Activated effector memory CD4-positive, alpha-beta T cell treated with anti-CD3 and anti-CD28 coated beads, Interleukin-2, amount 50 U/mL, for 16 hours (primary cell): ENCODE results near the gene ANKRD13A.
A peak's percentile ranks its signal among the peaks of the same experiment; 100 is the strongest.
"Not testable (repeated sequence)": the region's sequence is repeated elsewhere in the genome, so short reads cannot be mapped to it uniquely, and the experiment has no call there.

Experiments
- DNase-seq: peaks from one replicate; pipeline ENCODE4 v3.0.0-alpha.2; 2020

The ANKRD13A gene

GRCh38 chr12:110008681-110009398 is 9.6 kb downstream of the ANKRD13A start:
- DNase-seq, result not testable (repeated sequence)

- no peak for DNase-seq
Observed at GRCh38 chr12:110010853-110011723, 11.9 kb downstream of the ANKRD13A start.

- DNase-seq, result peak; percentile 69
Observed at GRCh38 chr12:110012137-110012536, 12.9 kb downstream of the ANKRD13A start.

DNA sequence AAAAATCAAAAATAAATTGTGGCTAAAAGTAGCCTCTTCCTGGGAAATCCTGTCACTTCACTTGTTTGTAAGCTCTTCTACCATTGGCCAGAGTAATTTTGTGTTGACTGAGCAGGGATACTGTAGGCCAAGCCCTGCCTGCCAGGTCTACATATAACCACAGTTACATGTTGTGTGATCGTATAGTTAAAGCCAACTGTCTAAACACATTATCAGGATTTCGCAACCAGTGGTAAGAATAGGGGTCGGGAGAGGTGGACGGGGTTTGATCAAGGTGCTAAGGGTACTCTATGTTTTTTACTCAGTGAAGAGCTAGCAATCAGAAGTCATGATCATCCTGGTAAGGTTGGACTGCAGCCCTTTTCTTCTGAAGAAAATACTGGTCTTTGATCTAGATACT is 13.4 kb downstream of the ANKRD13A start:
- no peak for DNase-seq

DNA sequence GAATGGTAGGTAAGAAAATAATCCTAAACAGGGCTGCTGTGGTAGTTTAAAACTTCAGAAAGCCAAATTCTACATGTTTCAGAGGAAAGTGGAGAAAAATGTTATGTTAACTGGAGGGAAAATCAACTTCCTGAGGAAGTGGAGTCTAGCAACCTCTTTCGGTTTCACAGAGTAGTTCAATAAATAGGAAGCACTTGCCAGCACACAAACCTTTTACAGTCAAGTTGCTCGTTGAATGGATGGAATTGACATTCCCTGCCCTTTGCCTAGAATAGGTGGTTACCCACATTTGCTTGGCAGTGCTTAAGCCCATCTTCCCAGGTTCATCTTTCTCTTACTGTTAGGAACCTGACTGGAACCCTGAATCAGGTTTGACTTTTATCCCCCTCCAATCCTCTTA is 15.9 kb downstream of the ANKRD13A start:
- no peak for DNase-seq

DNA sequence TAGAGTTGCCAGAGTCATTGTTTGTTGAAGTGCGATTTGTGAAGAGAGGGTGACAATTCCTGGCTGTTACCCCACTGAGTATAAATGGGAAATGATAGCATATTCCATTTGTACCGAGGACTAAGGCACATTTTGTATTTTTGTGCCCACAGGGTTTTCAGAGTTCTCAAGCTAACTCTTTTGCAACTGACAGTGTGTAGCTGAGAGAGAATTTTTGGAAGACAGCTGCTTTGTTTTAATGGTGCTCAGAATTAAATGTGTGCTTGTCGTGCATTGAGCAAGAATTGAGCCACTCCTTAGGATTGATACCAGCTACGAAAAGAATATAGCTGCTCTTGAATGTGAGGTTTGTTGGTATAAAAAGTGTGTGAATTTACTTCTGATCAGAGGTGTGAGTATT is 21.7 kb downstream of the ANKRD13A start:
- no peak for DNase-seq

- no peak for DNase-seq
Observed at GRCh38 chr12:110023059-110023980, 24.1 kb downstream of the ANKRD13A start.

DNA sequence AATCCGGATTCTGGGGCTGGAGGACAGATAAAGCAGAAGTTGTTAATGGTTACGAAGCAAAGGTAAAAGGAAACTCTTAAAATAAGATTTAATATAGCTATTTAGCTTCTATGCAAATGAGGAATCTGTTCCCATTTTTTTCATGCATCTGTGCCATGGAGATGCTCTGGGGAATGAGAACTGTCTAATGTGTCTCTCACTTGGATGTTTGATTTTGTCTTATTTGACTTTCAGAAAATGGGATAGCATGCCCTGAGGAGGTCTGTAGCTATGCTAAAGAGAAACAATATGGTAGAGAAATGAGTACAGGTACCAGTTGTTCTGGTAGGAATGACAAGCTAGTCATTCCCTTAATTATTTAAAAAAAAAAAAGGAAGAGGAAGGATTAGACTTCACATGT is 24.8 kb downstream of the ANKRD13A start:
- no peak for DNase-seq

DNA sequence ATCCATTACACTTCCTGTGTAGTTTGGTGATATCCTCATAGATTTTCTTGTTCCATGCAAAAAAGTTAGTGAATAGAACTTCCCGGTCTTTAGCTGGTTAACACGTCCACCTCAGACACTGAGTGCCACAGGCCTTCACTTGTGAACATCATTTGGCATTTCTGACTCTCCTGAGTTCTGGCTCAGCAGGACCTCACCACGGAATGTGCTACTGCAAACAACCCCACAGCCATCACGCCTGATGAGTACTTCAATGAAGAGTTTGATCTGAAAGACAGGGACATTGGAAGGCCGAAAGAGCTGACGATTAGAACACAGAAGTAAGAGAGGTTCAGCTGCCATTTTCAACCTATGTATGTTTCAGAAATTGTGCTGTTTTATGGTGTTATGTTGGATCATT is 29.1 kb downstream of the ANKRD13A start:
- no peak for DNase-seq

DNA sequence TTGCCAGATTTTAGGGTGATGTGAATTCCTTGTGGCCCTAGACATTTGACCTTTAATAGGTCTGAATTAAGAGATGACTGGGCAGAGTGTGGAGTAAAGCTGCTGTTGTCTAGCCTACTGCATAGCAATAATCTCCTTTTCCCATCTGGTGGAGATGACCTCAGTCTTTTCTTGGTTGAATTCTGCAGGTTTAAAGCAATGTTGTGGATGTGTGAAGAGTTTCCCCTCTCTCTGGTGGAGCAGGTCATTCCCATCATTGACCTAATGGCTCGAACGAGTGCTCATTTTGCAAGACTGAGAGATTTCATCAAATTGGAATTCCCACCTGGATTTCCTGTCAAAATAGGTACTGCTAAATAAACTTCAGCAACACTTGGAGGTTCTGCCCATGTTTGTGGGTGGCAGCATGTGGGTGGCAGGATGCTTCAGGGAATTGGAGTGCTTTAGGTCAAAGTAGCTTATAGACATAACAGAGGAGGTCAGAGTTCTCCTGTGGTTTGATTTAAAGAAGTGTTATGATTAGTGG is 30.1 kb downstream of the ANKRD13A start:
- no peak for DNase-seq

- no peak for DNase-seq
Observed at GRCh38 chr12:110033888-110034287, 34.7 kb downstream of the ANKRD13A start.

DNA sequence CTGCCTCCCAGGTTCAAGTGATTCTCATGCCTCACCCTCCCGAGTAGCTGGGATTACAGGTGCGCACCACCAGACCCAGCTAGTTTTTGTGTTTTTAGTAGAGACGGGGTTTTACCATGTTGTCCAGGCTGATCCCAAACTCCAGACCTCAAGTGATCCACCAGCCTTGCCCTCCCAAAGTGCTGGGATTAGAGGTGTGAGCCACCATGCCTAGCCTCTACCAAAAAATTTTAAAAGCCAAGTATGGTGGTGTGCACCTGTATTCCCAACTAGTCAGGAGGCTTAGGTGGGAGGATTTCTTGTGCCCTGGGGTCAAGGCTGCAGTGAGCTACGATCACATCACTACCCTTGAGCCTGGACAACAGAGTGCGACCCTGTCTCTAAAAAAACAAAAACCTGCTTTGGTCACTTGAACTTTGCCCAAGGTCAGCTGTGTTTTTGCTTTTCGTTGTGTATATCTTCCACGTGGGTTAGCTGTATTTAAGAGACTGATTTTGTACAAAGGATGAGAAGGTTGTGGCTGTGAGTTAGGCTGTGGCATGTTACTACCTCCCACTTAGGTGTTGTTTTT is 36.4 kb downstream of the ANKRD13A start:
- no peak for DNase-seq

GRCh38 chr12:110037315-110037714 is 38.1 kb downstream of the ANKRD13A start:
- DNase-seq, result no peak

- DNase-seq, result no peak
Observed at GRCh38 chr12:110038741-110039084, 39.5 kb downstream of the ANKRD13A start.

DNA sequence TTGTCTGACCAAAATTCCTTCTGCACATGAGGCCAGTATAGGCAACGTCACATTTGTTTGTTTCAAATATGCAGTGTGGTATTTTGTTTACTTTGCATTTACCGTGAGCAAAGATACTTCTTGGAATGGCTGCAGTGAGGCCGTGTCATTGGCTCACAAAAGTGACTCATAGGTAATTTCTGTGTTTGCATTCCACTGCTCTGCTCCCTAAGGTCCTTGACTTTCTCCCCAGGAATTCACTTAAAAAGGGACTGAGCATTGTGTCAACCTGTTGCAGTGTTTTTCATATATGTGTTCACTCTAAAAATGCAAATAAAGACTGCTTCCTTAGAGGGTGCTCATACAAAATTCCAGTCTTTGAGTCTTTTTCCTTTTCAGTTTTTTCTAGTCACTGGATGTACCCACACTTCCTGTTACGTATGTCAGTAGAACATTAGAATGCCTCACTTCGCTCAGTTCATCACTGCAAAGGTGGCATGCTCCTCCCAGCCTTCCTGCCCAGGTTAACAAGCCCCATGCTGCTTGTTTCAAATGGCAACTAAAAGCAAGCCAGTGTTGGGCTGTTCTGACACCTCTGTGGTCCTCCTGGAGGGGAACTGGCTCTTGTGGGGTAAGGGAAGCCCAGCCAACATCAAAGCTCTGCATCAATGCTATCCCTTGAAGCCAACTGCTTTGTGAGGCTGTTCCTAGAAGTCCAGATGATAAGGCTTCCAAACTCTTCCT is 40.0 kb downstream of the ANKRD13A start:
- peak; percentile 68 for DNase-seq

DNA sequence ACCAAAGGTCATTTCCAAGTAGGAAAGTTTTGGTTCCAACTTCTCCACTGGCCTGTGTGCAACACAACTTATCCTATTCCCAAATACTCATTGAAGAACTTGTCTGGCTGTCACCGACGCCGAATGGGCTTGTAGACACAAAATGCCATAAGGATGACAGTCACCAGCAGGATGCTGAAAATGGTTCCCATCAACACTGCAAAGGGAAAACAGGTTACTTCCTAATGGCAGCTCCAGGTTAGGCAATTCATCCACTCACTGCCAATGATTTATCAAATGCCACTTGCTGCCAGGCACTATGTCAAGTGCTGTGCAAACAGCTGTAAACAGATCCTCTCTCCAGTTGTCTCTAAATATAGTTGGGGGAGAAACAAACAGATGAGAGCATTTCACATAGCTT is 43.0 kb downstream of the ANKRD13A start:
- no peak for DNase-seq

DNA sequence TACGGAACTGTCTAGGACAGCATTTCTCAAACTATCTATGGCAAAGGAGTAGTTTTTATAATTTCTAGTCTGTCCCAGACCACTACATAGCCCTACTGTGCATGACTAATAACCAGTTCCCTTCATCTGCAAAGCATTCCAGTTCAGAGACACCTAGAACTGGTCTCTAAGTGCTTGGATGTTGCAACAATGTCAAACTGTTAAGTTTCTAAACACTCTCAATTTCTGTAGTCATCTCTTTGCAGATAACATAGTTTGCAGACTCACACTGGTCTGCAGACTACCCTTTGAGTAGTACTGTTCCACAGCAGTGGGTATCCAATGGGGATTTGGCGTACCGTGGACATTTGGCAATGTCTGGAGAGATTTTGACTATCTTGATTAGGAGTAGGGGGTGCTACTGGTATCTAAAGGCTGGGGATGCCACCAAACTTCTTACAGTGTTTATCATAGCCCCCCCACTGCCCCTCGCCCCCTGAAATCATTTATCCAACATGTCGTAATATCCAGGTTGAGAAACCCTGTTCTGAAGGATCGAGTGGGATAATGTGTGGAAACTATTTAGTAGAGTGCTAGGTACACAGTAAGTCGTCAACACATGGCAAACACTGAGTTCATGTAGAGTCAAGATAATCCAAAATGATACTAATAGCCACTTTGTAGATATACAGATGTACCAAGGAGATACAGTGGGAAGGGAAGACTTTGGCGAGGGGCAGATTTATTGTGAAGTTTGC is 47.4 kb downstream of the ANKRD13A start:
- no peak for DNase-seq

- DNase-seq, result no peak
Observed at GRCh38 chr12:110047297-110047940, 48.2 kb downstream of the ANKRD13A start.

- peak; percentile 96 for DNase-seq
Observed at GRCh38 chr12:110048242-110049027, 49.2 kb downstream of the ANKRD13A start, which contains the start of gene C12orf76. Gene C12orf76 (minus strand): TSS chr12:110048522. CDS start chr12:110048495, 27 bp downstream.

GRCh38 chr12:110049034-110049433 is 49.8 kb downstream of the ANKRD13A start:
- DNase-seq, result not testable (repeated sequence)
